Measurements from ENCODE around the gene TBC1D22A. TPM values are rescaled to one million over a fixed set of nuclear protein-coding genes. Genes with fewer than 3 reads are reported as not detected.

TBC1D22A gene
- total RNA-seq, 1 donor from 2014 or later, result 41.0 TPM

- no peak overlapping the region for H3K4me3 Mint-ChIP-seq
- DNase-seq, result no peak
- H3K4me1 Mint-ChIP-seq, result peaks cover 17% of the 10 kb centered on the region
- H3K27me3 Mint-ChIP-seq, result no peaks in the 10 kb centered on the region
- peaks cover 12% of the 10 kb centered on the region for H3K36me3 Mint-ChIP-seq (ENCODE audit: low read depth)
- intact Hi-C loops (cut with micrococcal nuclease), result no loop called here
- peak overlapping the region; percentile 18 for H3K27ac Mint-ChIP-seq
- H3K9me3 Mint-ChIP-seq, result no peaks in the 10 kb centered on the region
Observed at GRCh38 chr22:46878191-46878948, 115.9 kb downstream of the TBC1D22A start.

GRCh38 chr22:46879083-46879482, 116.6 kb downstream of the TBC1D22A start:
- H3K9me3 Mint-ChIP-seq, result no peaks in the 10 kb centered on the region
- intact Hi-C loops (cut with micrococcal nuclease), result no loop called here
- peaks cover 11% of the 10 kb centered on the region for H3K36me3 Mint-ChIP-seq (ENCODE audit: low read depth)

GRCh38 chr22:46881373-46882118, 119.1 kb downstream of the TBC1D22A start:
- H3K27me3 Mint-ChIP-seq, result no peaks in the 10 kb centered on the region
- H3K9me3 Mint-ChIP-seq, result no peaks in the 10 kb centered on the region
- no peak overlapping the region for H3K27ac Mint-ChIP-seq
- H3K4me3 Mint-ChIP-seq, result no peak overlapping the region
- peaks cover 8% of the 10 kb centered on the region for H3K36me3 Mint-ChIP-seq (ENCODE audit: low read depth)
- DNase-seq, result no peak
- H3K4me1 Mint-ChIP-seq, result peaks cover 10% of the 10 kb centered on the region
- intact Hi-C loops (cut with micrococcal nuclease), result no loop called here

More at GRCh38 chr22:46879083-46879482, 116.6 kb downstream of the TBC1D22A start:
- Mint-ChIP-seq H3K4me3 (no peak overlapping the region), H3K27me3 (no peaks in the 10 kb centered on the region), H3K27ac (peak overlapping the region; percentile 35), H3K4me1 (peaks cover 17% of the 10 kb centered on the region)
- DNase-seq, result no peak

- Mint-ChIP-seq H3K27me3 (no peaks in the 10 kb centered on the region), H3K36me3 (ENCODE audit: low read depth) (peaks cover 5% of the 10 kb centered on the region), H3K27ac (peak overlapping the region; percentile 1), H3K4me1 (peaks cover 2% of the 10 kb centered on the region), H3K9me3 (no peaks in the 10 kb centered on the region), H3K4me3 (no peak overlapping the region)
- intact Hi-C loops (cut with micrococcal nuclease), result no loop called here
- DNase-seq, result no peak
Observed at GRCh38 chr22:46883092-46883910, 120.9 kb downstream of the TBC1D22A start.

- H3K36me3 Mint-ChIP-seq (ENCODE audit: low read depth), result peaks cover 9% of the 10 kb centered on the region
- no peak overlapping the region for H3K27ac Mint-ChIP-seq
- H3K4me3 Mint-ChIP-seq, result no peak overlapping the region
- intact Hi-C loops (cut with micrococcal nuclease), result no loop called here
- H3K4me1 Mint-ChIP-seq, result peaks cover 3% of the 10 kb centered on the region
- H3K27me3 Mint-ChIP-seq, result no peaks in the 10 kb centered on the region
- no peaks in the 10 kb centered on the region for H3K9me3 Mint-ChIP-seq
- DNase-seq, result no peak
Observed at GRCh38 chr22:46884365-46884764, 121.9 kb downstream of the TBC1D22A start.

- Mint-ChIP-seq H3K27me3 (no peaks in the 10 kb centered on the region), H3K36me3 (ENCODE audit: low read depth) (peaks cover 13% of the 10 kb centered on the region), H3K4me1 (peaks cover 1% of the 10 kb centered on the region), H3K27ac (no peak overlapping the region), H3K4me3 (no peak overlapping the region), H3K9me3 (no peaks in the 10 kb centered on the region)
- intact Hi-C loops (cut with micrococcal nuclease), result no loop called here
- DNase-seq, result no peak
Observed at GRCh38 chr22:46887978-46888377, 125.5 kb downstream of the TBC1D22A start.

- no peak overlapping the region for H3K4me3 Mint-ChIP-seq
- no peak overlapping the region for H3K27ac Mint-ChIP-seq
- intact Hi-C loops (cut with micrococcal nuclease), result no loop called here
- H3K27me3 Mint-ChIP-seq, result no peaks in the 10 kb centered on the region
- H3K9me3 Mint-ChIP-seq, result no peaks in the 10 kb centered on the region
- DNase-seq, result no peak
- peaks cover 19% of the 10 kb centered on the region for H3K36me3 Mint-ChIP-seq (ENCODE audit: low read depth)
- peaks cover 4% of the 10 kb centered on the region for H3K4me1 Mint-ChIP-seq
Observed at GRCh38 chr22:46890819-46891218, 128.4 kb downstream of the TBC1D22A start.

- H3K27ac Mint-ChIP-seq, result no peak overlapping the region
- no peaks in the 10 kb centered on the region for H3K27me3 Mint-ChIP-seq
- no peak overlapping the region for H3K4me3 Mint-ChIP-seq
- peaks cover 4% of the 10 kb centered on the region for H3K4me1 Mint-ChIP-seq
- DNase-seq, result no peak
- intact Hi-C loops (cut with micrococcal nuclease), result no loop called here
- H3K9me3 Mint-ChIP-seq, result no peaks in the 10 kb centered on the region
- H3K36me3 Mint-ChIP-seq (ENCODE audit: low read depth), result peaks cover 26% of the 10 kb centered on the region
Observed at GRCh38 chr22:46891382-46891951, 129.0 kb downstream of the TBC1D22A start.

GRCh38 chr22:46892866-46893265, 130.4 kb downstream of the TBC1D22A start:
- peaks cover 34% of the 10 kb centered on the region for H3K36me3 Mint-ChIP-seq (ENCODE audit: low read depth)
- no peak for DNase-seq
- intact Hi-C loops (cut with micrococcal nuclease), result no loop called here
- H3K27me3 Mint-ChIP-seq, result no peaks in the 10 kb centered on the region
- H3K4me1 Mint-ChIP-seq, result peaks cover 4% of the 10 kb centered on the region
- H3K27ac Mint-ChIP-seq, result no peak overlapping the region
- H3K9me3 Mint-ChIP-seq, result no peaks in the 10 kb centered on the region
- no peak overlapping the region for H3K4me3 Mint-ChIP-seq

- Mint-ChIP-seq H3K4me3 (no peak overlapping the region), H3K9me3 (no peaks in the 10 kb centered on the region), H3K27me3 (no peaks in the 10 kb centered on the region), H3K27ac (no peak overlapping the region), H3K36me3 (ENCODE audit: low read depth) (peaks cover 36% of the 10 kb centered on the region), H3K4me1 (peaks cover 2% of the 10 kb centered on the region)
- intact Hi-C loops (cut with micrococcal nuclease), result no loop called here
- DNase-seq, result no peak
Observed at GRCh38 chr22:46893281-46894020, 131.0 kb downstream of the TBC1D22A start.

GRCh38 chr22:46894081-46894671, 131.7 kb downstream of the TBC1D22A start:
- peaks cover 2% of the 10 kb centered on the region for H3K4me1 Mint-ChIP-seq
- no peak for DNase-seq
- intact Hi-C loops (cut with micrococcal nuclease), result no loop called here
- H3K27ac Mint-ChIP-seq, result no peak overlapping the region
- peaks cover 36% of the 10 kb centered on the region for H3K36me3 Mint-ChIP-seq (ENCODE audit: low read depth)
- no peaks in the 10 kb centered on the region for H3K27me3 Mint-ChIP-seq
- H3K4me3 Mint-ChIP-seq, result no peak overlapping the region
- H3K9me3 Mint-ChIP-seq, result no peaks in the 10 kb centered on the region

- DNase-seq, result no peak
- peaks cover 2% of the 10 kb centered on the region for H3K4me1 Mint-ChIP-seq
- peaks cover 36% of the 10 kb centered on the region for H3K36me3 Mint-ChIP-seq (ENCODE audit: low read depth)
- H3K4me3 Mint-ChIP-seq, result no peak overlapping the region
- H3K27me3 Mint-ChIP-seq, result no peaks in the 10 kb centered on the region
- no peaks in the 10 kb centered on the region for H3K9me3 Mint-ChIP-seq
- no peak overlapping the region for H3K27ac Mint-ChIP-seq
- intact Hi-C loops (cut with micrococcal nuclease), result no loop called here
Observed at GRCh38 chr22:46894851-46895640, 132.6 kb downstream of the TBC1D22A start.

Measured in activated CD4-positive, alpha-beta T cell treated with anti-CD3 and anti-CD28 coated beads, Interleukin-2, amount 10 ng/mL, durations not matched to agents 24 days and 14 days (primary cell).